IPS-18a (cell line): ENCODE data around the gene ANAPC5.
A peak's percentile ranks its signal among the peaks of the same experiment; 100 is the strongest.

Source experiments
- H3K27ac ChIP-seq: one replicate; pipeline ENCODE4 v1.5.1; 2013; ENCODE audit warnings: low read length
- H3K27me3 ChIP-seq: one replicate; pipeline ENCODE4 v1.6.1; 2013; ENCODE audit warnings: mild to moderate bottlenecking, low read length; ENCODE audit not compliant: control insufficient read depth, insufficient read depth
- H3K36me3 ChIP-seq: one replicate; pipeline ENCODE4 v1.6.1; 2013; ENCODE audit warnings: low read depth, low read length; ENCODE audit not compliant: control insufficient read depth
- H3K4me1 ChIP-seq: one replicate; pipeline ENCODE4 v1.6.1; 2013; ENCODE audit warnings: low read depth, low read length; ENCODE audit not compliant: control insufficient read depth
- H3K4me3 ChIP-seq: one replicate; pipeline ENCODE4 v1.5.1; 2013; ENCODE audit warnings: low read length
- H3K9ac ChIP-seq: one replicate; pipeline ENCODE4 v1.6.1; 2013; ENCODE audit warnings: mild to moderate bottlenecking, low read length, moderate library complexity
- H3K9me3 ChIP-seq: one replicate; pipeline ENCODE4 v1.6.1; 2013; ENCODE audit warnings: low read depth, low read length; ENCODE audit not compliant: control insufficient read depth

The ANAPC5 gene

GRCh38 chr12:121358073-121358472 lies 5.9 kb upstream of the ANAPC5 start:
- Histone ChIP-seq H3K9me3 (no peaks in the 10 kb centered on the region), H3K27ac (no peak overlapping the region), H3K4me1 (no peaks in the 10 kb centered on the region), H3K27me3 (no peaks in the 10 kb centered on the region), H3K36me3 (no peaks in the 10 kb centered on the region), H3K4me3 (no peak overlapping the region), H3K9ac (no peak overlapping the region)

GRCh38 chr12:121357331-121357730 lies 5.1 kb upstream of the ANAPC5 start:
- Histone ChIP-seq H3K27ac (no peak overlapping the region), H3K4me3 (no peak overlapping the region), H3K9ac (no peak overlapping the region), H3K9me3 (no peaks in the 10 kb centered on the region), H3K4me1 (no peaks in the 10 kb centered on the region), H3K27me3 (no peaks in the 10 kb centered on the region), H3K36me3 (no peaks in the 10 kb centered on the region)

GRCh38 chr12:121356657-121357056 lies 4.4 kb upstream of the ANAPC5 start:
- Histone ChIP-seq H3K4me1 (no peaks in the 10 kb centered on the region), H3K9me3 (no peaks in the 10 kb centered on the region), H3K27ac (no peak overlapping the region), H3K4me3 (no peak overlapping the region), H3K27me3 (no peaks in the 10 kb centered on the region), H3K36me3 (no peaks in the 10 kb centered on the region), H3K9ac (no peak overlapping the region)

GRCh38 chr12:121355818-121356217 lies 3.6 kb upstream of the ANAPC5 start:
- Histone ChIP-seq H3K4me1 (no peaks in the 10 kb centered on the region), H3K27me3 (no peaks in the 10 kb centered on the region), H3K36me3 (no peaks in the 10 kb centered on the region), H3K4me3 (no peak overlapping the region), H3K9me3 (no peaks in the 10 kb centered on the region), H3K9ac (no peak overlapping the region), H3K27ac (no peak overlapping the region)

GRCh38 chr12:121352682-121353018 lies 439 bp upstream of the ANAPC5 start:
- Histone ChIP-seq H3K36me3 (no peaks in the 10 kb centered on the region), H3K4me1 (no peaks in the 10 kb centered on the region), H3K27me3 (no peaks in the 10 kb centered on the region), H3K4me3 (peak overlapping the region; percentile 95), H3K27ac (no peak overlapping the region), H3K9me3 (no peaks in the 10 kb centered on the region), H3K9ac (peak overlapping the region; percentile 94)

- H3K9ac ChIP-seq, result no peak overlapping the region
- H3K4me3 ChIP-seq, result no peak overlapping the region
- H3K27me3 ChIP-seq, result no peaks in the 10 kb centered on the region
- no peaks in the 10 kb centered on the region for H3K4me1 ChIP-seq
- peaks cover 45% of the 10 kb centered on the region for H3K36me3 ChIP-seq
- no peak overlapping the region for H3K27ac ChIP-seq
- no peaks in the 10 kb centered on the region for H3K9me3 ChIP-seq
These were observed 5.5 kb downstream of the ANAPC5 start for GRCh38 chr12:121346747-121347146.

GRCh38 chr12:121345151-121345815 lies 6.9 kb downstream of the ANAPC5 start:
- Histone ChIP-seq H3K9ac (no peak overlapping the region), H3K4me1 (no peaks in the 10 kb centered on the region), H3K27me3 (no peaks in the 10 kb centered on the region), H3K4me3 (no peak overlapping the region), H3K27ac (no peak overlapping the region), H3K36me3 (peaks cover 59% of the 10 kb centered on the region), H3K9me3 (no peaks in the 10 kb centered on the region)

- Histone ChIP-seq H3K27ac (no peak overlapping the region), H3K4me3 (no peak overlapping the region), H3K9ac (no peak overlapping the region), H3K36me3 (peaks cover 62% of the 10 kb centered on the region), H3K9me3 (no peaks in the 10 kb centered on the region), H3K27me3 (no peaks in the 10 kb centered on the region), H3K4me1 (no peaks in the 10 kb centered on the region)
These were observed 7.7 kb downstream of the ANAPC5 start for GRCh38 chr12:121344506-121344905.

GRCh38 chr12:121337416-121337815 lies 14.8 kb downstream of the ANAPC5 start:
- peaks cover 45% of the 10 kb centered on the region for H3K36me3 ChIP-seq
- no peak overlapping the region for H3K9ac ChIP-seq
- H3K27ac ChIP-seq, result no peak overlapping the region
- H3K4me3 ChIP-seq, result no peak overlapping the region
- H3K9me3 ChIP-seq, result no peaks in the 10 kb centered on the region
- H3K27me3 ChIP-seq, result no peaks in the 10 kb centered on the region
- no peaks in the 10 kb centered on the region for H3K4me1 ChIP-seq

GRCh38 chr12:121334513-121335343 lies 17.5 kb downstream of the ANAPC5 start:
- Histone ChIP-seq H3K4me1 (no peaks in the 10 kb centered on the region), H3K27ac (no peak overlapping the region), H3K36me3 (peaks cover 50% of the 10 kb centered on the region), H3K27me3 (no peaks in the 10 kb centered on the region), H3K9me3 (no peaks in the 10 kb centered on the region), H3K9ac (no peak overlapping the region), H3K4me3 (no peak overlapping the region)

- Histone ChIP-seq H3K27me3 (no peaks in the 10 kb centered on the region), H3K9me3 (no peaks in the 10 kb centered on the region), H3K4me1 (no peaks in the 10 kb centered on the region), H3K9ac (no peak overlapping the region), H3K27ac (no peak overlapping the region), H3K4me3 (no peak overlapping the region), H3K36me3 (peaks cover 50% of the 10 kb centered on the region)
These were observed 18.5 kb downstream of the ANAPC5 start for GRCh38 chr12:121333747-121334146.

- Histone ChIP-seq H3K4me1 (no peaks in the 10 kb centered on the region), H3K4me3 (no peak overlapping the region), H3K9me3 (no peaks in the 10 kb centered on the region), H3K9ac (no peak overlapping the region), H3K36me3 (peaks cover 67% of the 10 kb centered on the region), H3K27ac (no peak overlapping the region), H3K27me3 (no peaks in the 10 kb centered on the region)
These were observed 21.0 kb downstream of the ANAPC5 start for GRCh38 chr12:121331248-121331647.
